ENCODE measurements around the gene RUBCNL. TPM values are rescaled to one million over a fixed set of nuclear protein-coding genes. Genes with fewer than 3 reads are reported as not detected.

Gene RUBCNL
- total RNA-seq, 1 experiment from 2014 or later, result 1.9 TPM

GRCh38 chr13:46403851-46404732 is 17.0 kb upstream of the RUBCNL start:
- no peak for ATAC-seq

More at GRCh38 chr13:46403851-46404732, 17.0 kb upstream of the RUBCNL start:
- Mint-ChIP-seq H3K4me1 (peaks cover 7% of the 10 kb centered on the region; the same call in 1 of the 2 replicates), H3K4me3 (no peak overlapping the region), H3K36me3 (peaks cover 13% of the 10 kb centered on the region), H3K9me3 (peaks cover 22% of the 10 kb centered on the region), H3K27ac (no peak overlapping the region), H3K27me3 (ENCODE audit: low read depth) (peaks cover 3% of the 10 kb centered on the region)
- DNase-seq (ENCODE audit: low spot score), result no peak
- TF ChIP-seq OVOL2 (CRISPR knock-in tag; IDR thresholded peaks at IDR 0.05; ENCODE audit: borderline replicate concordance) (no peak), ZNF396 (CRISPR knock-in tag; IDR thresholded peaks at IDR 0.05; ENCODE audit: borderline replicate concordance) (no peak), ZNF423 (CRISPR knock-in tag; IDR thresholded peaks at IDR 0.05) (no peak), ZNF121 (CRISPR knock-in tag; IDR thresholded peaks at IDR 0.05) (no peak), ARID4B (CRISPR knock-in tag; IDR thresholded peaks at IDR 0.05; ENCODE audit: borderline replicate concordance) (no peak), ZNF425 (CRISPR knock-in tag; conservative IDR thresholded peaks at IDR 0.05) (no peak), ZNF317 (CRISPR knock-in tag; IDR thresholded peaks at IDR 0.05; ENCODE audit: borderline replicate concordance, low read depth) (no peak), HMGXB4 (CRISPR knock-in tag; IDR thresholded peaks at IDR 0.05) (no peak), NR3C1 (CRISPR knock-in tag; conservative IDR thresholded peaks at IDR 0.05; ENCODE audit: low read depth) (no peak), ZSCAN18 (CRISPR knock-in tag; IDR thresholded peaks at IDR 0.05) (no peak), NR1H2 (CRISPR knock-in tag; IDR thresholded peaks at IDR 0.05) (no peak)
- POLR2A ChIA-PET, result no interaction called here
- CTCF ChIA-PET, result no interaction called here

All from WTC11 (cell line).